ENCODE results near the gene ASS1. TPM values are rescaled to one million over a fixed set of nuclear protein-coding genes. Genes with fewer than 3 reads are reported as not detected.

ASS1 gene
- total RNA-seq, 1 experiment from 2014 or later, result 26.2 TPM

- ATAC-seq, result no peak
- no TSS peak for BruUV-seq (replicated peaks)
- CTCF ChIA-PET, result no interaction called here
Observed at GRCh38 chr9:130470950-130471349, 26.2 kb downstream of the ASS1 start.

GRCh38 chr9:130471411-130472183, 26.8 kb downstream of the ASS1 start:
- TF ChIP-seq SIN3A (IDR thresholded peaks at IDR 0.05; ENCODE audit: borderline replicate concordance, insufficient read depth, low read depth, low read length) (no peak), POLR2AphosphoS5 (IDR thresholded peaks at IDR 0.05; ENCODE audit: low read depth, low read length) (no peak), TCF7L2 (IDR thresholded peaks at IDR 0.05; ENCODE audit: low read depth, low read length) (no peak), CTCF (IDR thresholded peaks at IDR 0.05) (no peak)
- TF ChIP-seq, protein P1, sequence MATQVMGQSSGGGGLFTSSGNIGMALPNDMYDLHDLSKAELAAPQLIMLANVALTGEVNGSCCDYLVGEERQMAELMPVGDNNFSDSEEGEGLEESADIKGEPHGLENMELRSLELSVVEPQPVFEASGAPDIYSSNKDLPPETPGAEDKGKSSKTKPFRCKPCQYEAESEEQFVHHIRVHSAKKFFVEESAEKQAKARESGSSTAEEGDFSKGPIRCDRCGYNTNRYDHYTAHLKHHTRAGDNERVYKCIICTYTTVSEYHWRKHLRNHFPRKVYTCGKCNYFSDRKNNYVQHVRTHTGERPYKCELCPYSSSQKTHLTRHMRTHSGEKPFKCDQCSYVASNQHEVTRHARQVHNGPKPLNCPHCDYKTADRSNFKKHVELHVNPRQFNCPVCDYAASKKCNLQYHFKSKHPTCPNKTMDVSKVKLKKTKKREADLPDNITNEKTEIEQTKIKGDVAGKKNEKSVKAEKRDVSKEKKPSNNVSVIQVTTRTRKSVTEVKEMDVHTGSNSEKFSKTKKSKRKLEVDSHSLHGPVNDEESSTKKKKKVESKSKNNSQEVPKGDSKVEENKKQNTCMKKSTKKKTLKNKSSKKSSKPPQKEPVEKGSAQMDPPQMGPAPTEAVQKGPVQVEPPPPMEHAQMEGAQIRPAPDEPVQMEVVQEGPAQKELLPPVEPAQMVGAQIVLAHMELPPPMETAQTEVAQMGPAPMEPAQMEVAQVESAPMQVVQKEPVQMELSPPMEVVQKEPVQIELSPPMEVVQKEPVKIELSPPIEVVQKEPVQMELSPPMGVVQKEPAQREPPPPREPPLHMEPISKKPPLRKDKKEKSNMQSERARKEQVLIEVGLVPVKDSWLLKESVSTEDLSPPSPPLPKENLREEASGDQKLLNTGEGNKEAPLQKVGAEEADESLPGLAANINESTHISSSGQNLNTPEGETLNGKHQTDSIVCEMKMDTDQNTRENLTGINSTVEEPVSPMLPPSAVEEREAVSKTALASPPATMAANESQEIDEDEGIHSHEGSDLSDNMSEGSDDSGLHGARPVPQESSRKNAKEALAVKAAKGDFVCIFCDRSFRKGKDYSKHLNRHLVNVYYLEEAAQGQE (IDR thresholded peaks at IDR 0.05; ENCODE audit: insufficient read depth in 1 of 2, low read depth in 2 of 2, low read length in 1 of 2), result no peak
- no peaks in the 10 kb centered on the region for H3K27me3 ChIP-seq (ENCODE audit: control insufficient read depth, insufficient read depth, low read length)
- BruUV-seq (replicated peaks), result no TSS peak
- no peaks in the 10 kb centered on the region for H3K36me3 ChIP-seq (ENCODE audit: control insufficient read depth, insufficient read depth, low read length)
- ChIA-PET CTCF (no interaction called here), POLR2A (no interaction called here)
- intact Hi-C loops (cut with micrococcal nuclease; ENCODE audit: unreplicated experiment), result no loop called here
- no peak for DNase-seq (ENCODE audit: low read depth, low spot score)
- no peak for ATAC-seq
- in situ Hi-C loops (cut with HindIII; ENCODE audit: low pct_unique_long_range_greater_than_20kb, low sequenced_read_pairs), result no loop called here
- no peaks in the 10 kb centered on the region for H3K9me3 ChIP-seq (ENCODE audit: control insufficient read depth, insufficient read depth, low read depth, low read length)
- no peak overlapping the region for H3K27ac ChIP-seq (ENCODE audit: low read length)
- H3K4me3 ChIP-seq (ENCODE audit: low read depth in 2 of 2, low read length in 2 of 2), result no peak overlapping the region
- H3K4me1 ChIP-seq (ENCODE audit: control insufficient read depth, insufficient read depth, low read length), result no peaks in the 10 kb centered on the region

More at GRCh38 chr9:130470950-130471349, 26.2 kb downstream of the ASS1 start:
- no peaks in the 10 kb centered on the region for H3K9me3 ChIP-seq (ENCODE audit: control insufficient read depth, insufficient read depth, low read depth, low read length)
- no peaks in the 10 kb centered on the region for H3K36me3 ChIP-seq (ENCODE audit: control insufficient read depth, insufficient read depth, low read length)
- H3K27ac ChIP-seq (ENCODE audit: low read length), result no peak overlapping the region
- H3K4me1 ChIP-seq (ENCODE audit: control insufficient read depth, insufficient read depth, low read length), result no peaks in the 10 kb centered on the region
- intact Hi-C loops (cut with micrococcal nuclease; ENCODE audit: unreplicated experiment) (no loop called here), in situ Hi-C loops (cut with HindIII; ENCODE audit: low pct_unique_long_range_greater_than_20kb, low sequenced_read_pairs) (no loop called here)
- no peak overlapping the region for H3K4me3 ChIP-seq (ENCODE audit: low read depth in 2 of 2, low read length in 2 of 2)
- no peaks in the 10 kb centered on the region for H3K27me3 ChIP-seq (ENCODE audit: control insufficient read depth, insufficient read depth, low read length)
- POLR2A ChIA-PET, result no interaction called here
- TF ChIP-seq, protein P1 (IDR thresholded peaks at IDR 0.05; ENCODE audit: insufficient read depth in 1 of 2, low read depth in 2 of 2, low read length in 1 of 2), result no peak
- TF ChIP-seq SIN3A (IDR thresholded peaks at IDR 0.05; ENCODE audit: borderline replicate concordance, insufficient read depth, low read depth, low read length), result no peak
- no peak for TF ChIP-seq POLR2AphosphoS5 (IDR thresholded peaks at IDR 0.05; ENCODE audit: low read depth, low read length)
- no peak for TF ChIP-seq TCF7L2 (IDR thresholded peaks at IDR 0.05; ENCODE audit: low read depth, low read length)
- no peak for TF ChIP-seq CTCF (IDR thresholded peaks at IDR 0.05)
- no peak for DNase-seq (ENCODE audit: low read depth, low spot score)
